Measurements from ENCODE around the gene SRSF9. TPM values are rescaled to one million over a fixed set of nuclear protein-coding genes. Genes with fewer than 3 reads are reported as not detected.

The SRSF9 gene, protein sequence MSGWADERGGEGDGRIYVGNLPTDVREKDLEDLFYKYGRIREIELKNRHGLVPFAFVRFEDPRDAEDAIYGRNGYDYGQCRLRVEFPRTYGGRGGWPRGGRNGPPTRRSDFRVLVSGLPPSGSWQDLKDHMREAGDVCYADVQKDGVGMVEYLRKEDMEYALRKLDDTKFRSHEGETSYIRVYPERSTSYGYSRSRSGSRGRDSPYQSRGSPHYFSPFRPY
- 59.9 and 75.5 TPM in 2 replicates for total RNA-seq

DNA sequence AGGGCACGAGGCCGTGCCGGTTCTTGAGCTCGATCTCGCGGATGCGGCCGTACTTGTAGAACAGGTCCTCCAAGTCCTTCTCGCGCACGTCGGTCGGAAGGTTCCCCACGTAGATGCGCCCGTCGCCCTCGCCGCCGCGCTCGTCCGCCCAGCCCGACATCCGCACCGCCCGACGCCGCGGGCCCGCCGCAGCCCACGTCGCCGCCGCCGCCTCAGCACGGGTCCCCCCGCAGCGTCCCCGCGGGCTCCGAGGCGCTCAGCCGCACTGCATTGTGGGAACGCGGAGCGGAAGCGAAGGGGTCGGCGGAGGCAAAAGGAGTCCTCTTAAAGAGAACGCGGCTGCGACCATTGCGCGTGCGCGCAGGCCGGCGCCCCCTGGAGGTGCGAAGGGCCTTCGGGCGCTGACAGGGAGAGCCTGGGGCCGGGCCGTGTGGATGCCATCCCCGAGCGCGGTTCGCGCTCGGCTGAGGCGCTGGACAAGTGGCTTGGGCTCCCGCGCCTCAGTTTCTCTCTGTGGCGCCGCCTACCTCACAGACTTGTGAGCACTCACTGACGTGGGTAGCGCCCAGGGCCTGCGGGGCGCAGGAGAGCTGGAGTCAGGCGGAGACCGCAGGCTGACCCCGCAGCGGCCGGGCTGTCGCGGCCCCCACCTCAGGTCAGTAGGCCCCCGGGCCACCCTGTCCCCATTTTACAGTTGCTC lies at the start of gene SRSF9:
Gene SRSF9 (minus strand): TSS at position 299 of the 700 bp plus-strand sequence. CDS start 139 bp downstream, at position 160.

GRCh38 chr12:120495731-120496412 lies 26.3 kb upstream of the SRSF9 start, which contains the start of gene DYNLL1:
Gene DYNLL1 (plus strand): TSS chr12:120496113. CDS start chr12:120496422, 309 bp downstream.

GRCh38 chr12:120445911-120446843 lies 23.4 kb downstream of the SRSF9 start, which contains the start of the genes GATC and TRIAP1:
Gene GATC (plus strand): TSS chr12:120446444. CDS start chr12:120446481, 37 bp downstream.
Gene TRIAP1 (minus strand): TSS chr12:120446384. CDS start chr12:120446372, 12 bp downstream.

DNA sequence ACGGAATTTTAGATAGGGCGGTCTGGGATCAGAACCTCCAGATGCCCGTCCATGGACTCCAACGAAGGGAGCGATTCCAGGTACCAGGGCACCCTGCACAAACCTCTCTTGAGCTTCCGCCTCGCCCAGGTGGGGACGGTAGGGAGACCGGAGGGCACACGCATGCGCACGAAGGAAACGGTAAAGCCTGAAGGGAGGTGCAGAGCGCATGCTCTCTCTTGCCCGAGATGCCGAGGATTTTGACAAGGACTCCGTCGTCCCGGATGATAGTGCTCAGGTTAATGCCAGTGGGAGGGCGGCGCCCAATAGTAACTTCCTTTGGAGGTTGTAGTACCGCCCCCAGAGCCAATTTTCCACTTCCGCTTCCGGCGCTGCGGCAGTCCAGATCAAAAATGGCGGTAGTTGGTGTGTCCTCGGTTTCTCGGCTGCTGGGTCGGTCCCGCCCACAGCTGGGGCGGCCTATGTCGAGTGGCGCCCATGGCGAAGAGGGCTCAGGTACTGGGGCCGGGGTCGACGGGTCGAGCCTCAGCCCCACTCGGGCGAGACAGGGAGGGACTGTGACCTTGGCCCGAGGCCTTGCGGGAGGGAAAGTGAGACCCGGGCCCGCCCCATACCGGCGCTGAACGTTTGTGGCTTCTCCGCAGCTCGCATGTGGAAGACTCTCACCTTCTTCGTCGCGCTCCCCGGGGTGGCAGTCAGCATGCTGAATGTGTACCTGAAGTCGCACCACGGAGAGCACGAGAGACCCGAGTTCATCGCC lies 31.6 kb downstream of the SRSF9 start, which contains the start of gene COX6A1:
Gene COX6A1 (plus strand): TSS at position 379 of the 760 bp plus-strand sequence. CDS start 14 bp downstream, at position 393.

Other genes starting within 250 kb of the SRSF9 start
- 78.2 and 84.7 TPM in 2 replicates for gene PXN, start 204.0 kb downstream of the SRSF9 start, total RNA-seq
- gene RNU4-2, start 177.8 kb downstream of the SRSF9 start, total RNA-seq: not detected in 2 replicates
- gene RNU4-1, start 176.5 kb downstream of the SRSF9 start, total RNA-seq: not detected in 2 replicates
- gene SIRT4, start 167.4 kb downstream of the SRSF9 start, total RNA-seq: 1.1 TPM in 2 replicates
- not detected in 2 replicates for gene PLA2G1B, start 142.0 kb downstream of the SRSF9 start, total RNA-seq
- 1.5 TPM in 1 of 2 replicates, not detected in the other for gene MSI1, start 100.6 kb downstream of the SRSF9 start, total RNA-seq
- gene COX6A1, start 31.6 kb downstream of the SRSF9 start, total RNA-seq: 390 and 440 TPM in 2 replicates
- 34.7 and 39.9 TPM in 2 replicates for gene TRIAP1, start 23.4 kb downstream of the SRSF9 start, total RNA-seq
- gene GATC, start 23.3 kb downstream of the SRSF9 start, total RNA-seq: 15.5 and 19.0 TPM in 2 replicates
- gene DYNLL1, start 26.4 kb upstream of the SRSF9 start, total RNA-seq: 292 and 308 TPM in 2 replicates
- 16.8 and 24.9 TPM in 2 replicates for gene COQ5, start 59.4 kb upstream of the SRSF9 start, total RNA-seq
- gene RNF10, start 64.6 kb upstream of the SRSF9 start, total RNA-seq: 77.6 and 82.1 TPM in 2 replicates
- 20.7 and 28.0 TPM in 2 replicates for gene POP5, start 111.7 kb upstream of the SRSF9 start, total RNA-seq
- gene CABP1, start 170.9 kb upstream of the SRSF9 start, total RNA-seq: 0.81 and 2.9 TPM in 2 replicates
- gene MLEC, start 217.4 kb upstream of the SRSF9 start, total RNA-seq: 70.2 and 85.1 TPM in 2 replicates
- gene UNC119B, start 240.7 kb upstream of the SRSF9 start, total RNA-seq: 12.8 and 18.6 TPM in 2 replicates

All from cardiac atrium fibroblast (primary cell).